HepG2 (cell line): ENCODE measurements around the gene SP3.

ENCODE experiments used
- AFF4 ChIP-seq: sonication (generic); formaldehyde crosslinking; IDR thresholded peaks from 2 replicates; pipeline ENCODE4 v1.4.0; 2020; ENCODE audit warnings: missing genetic modification reagents
- GLI4 ChIP-seq: sonication (generic); formaldehyde crosslinking; IDR thresholded peaks from 2 replicates; pipeline ENCODE4 v1.5.1; 2020; ENCODE audit warnings: missing genetic modification reagents, mild to moderate bottlenecking, moderate library complexity, borderline replicate concordance
- MAF1 ChIP-seq: sonication (generic); formaldehyde crosslinking; IDR thresholded peaks from 2 replicates; pipeline ENCODE4 v1.5.0; 2020; ENCODE audit warnings: missing genetic modification reagents, borderline replicate concordance
- MIER2 ChIP-seq: IDR thresholded peaks from 2 replicates; pipeline ENCODE4 v1.6.1; 2016; ENCODE audit warnings: missing biosample characterization, missing genetic modification reagents
- SP2 ChIP-seq: sonication (generic); formaldehyde crosslinking; IDR thresholded peaks from 2 replicates; pipeline ENCODE4 v1.5.1; 2020; ENCODE audit warnings: mild to moderate bottlenecking, missing genetic modification reagents
- USF2 ChIP-seq, 2 experiments: sonication (generic) in 1 of 2; formaldehyde crosslinking in 1 of 2; IDR thresholded peaks; 2 replicates each; pipeline versions ENCODE4 v1.5.1 to v1.6.1; 2011 to 2020; ENCODE audit warnings: borderline replicate concordance in 1 of 2, low read depth in 1 of 2, low read length in 1 of 2, mild to moderate bottlenecking in 1 of 2, missing genetic modification reagents in 1 of 2, moderate library complexity in 1 of 2
- ZNF124 ChIP-seq: sonication (generic); formaldehyde crosslinking; IDR thresholded peaks from 2 replicates; pipeline ENCODE4 v1.4.0; 2020; ENCODE audit warnings: missing genetic modification reagents

GRCh38 chr2:174005801-174006419 lies 40.7 kb upstream of the SP3 start:
- TF ChIP-seq USF2 (IDR thresholded peaks at IDR 0.05; ENCODE audit: low read depth, low read length) (no peak), USF2 (CRISPR knock-in tag; IDR thresholded peaks at IDR 0.05; ENCODE audit: borderline replicate concordance) (no peak), MIER2 (no peak), ZNF124 (CRISPR knock-in tag) (no peak), AFF4 (CRISPR knock-in tag) (no peak), MAF1 (no peak), SP2 (CRISPR knock-in tag) (no peak), GLI4 (no peak)
